GM19240 (cell line): Measurements from ENCODE around the gene ADAP1.
"Not testable (repeated sequence)": the region's sequence is repeated elsewhere in the genome, so short reads cannot be mapped to it uniquely, and the experiment has no call there.

Experiments
- DNase-seq: peaks from one replicate; pipeline ENCODE4 v3.0.0; 2011; ENCODE audit warnings: low spot score; ENCODE audit not compliant: insufficient read length

The ADAP1 gene

GRCh38 chr7:940599-941408 lies 13.7 kb downstream of the ADAP1 start:
- no peak for DNase-seq

GRCh38 chr7:939843-940242 lies 14.6 kb downstream of the ADAP1 start:
- no peak for DNase-seq

GRCh38 chr7:938546-939185 lies 15.8 kb downstream of the ADAP1 start:
- DNase-seq: no peak

- DNase-seq: no peak
Measured at GRCh38 chr7:937856-938484, 16.5 kb downstream of the ADAP1 start.

- peak; percentile 84 for DNase-seq
Measured at GRCh38 chr7:936386-937054, 18.0 kb downstream of the ADAP1 start.

GRCh38 chr7:935874-936385 lies 18.6 kb downstream of the ADAP1 start:
- DNase-seq: no peak

- DNase-seq: no peak
Measured at GRCh38 chr7:935164-935873, 19.2 kb downstream of the ADAP1 start.

- DNase-seq: no peak
Measured at GRCh38 chr7:934469-935163, 19.9 kb downstream of the ADAP1 start.

- no peak for DNase-seq
Measured at GRCh38 chr7:932651-932975, 21.9 kb downstream of the ADAP1 start.

- no peak for DNase-seq
Measured at GRCh38 chr7:931871-932650, 22.4 kb downstream of the ADAP1 start.

- no peak for DNase-seq
Measured at GRCh38 chr7:930975-931758, 23.3 kb downstream of the ADAP1 start.

GRCh38 chr7:929311-929711 lies 25.2 kb downstream of the ADAP1 start:
- DNase-seq: no peak

- DNase-seq: no peak
Measured at GRCh38 chr7:927031-927671, 27.3 kb downstream of the ADAP1 start.

GRCh38 chr7:926061-927030 lies 28.1 kb downstream of the ADAP1 start:
- DNase-seq: no peak

- no peak for DNase-seq
Measured at GRCh38 chr7:925601-926000, 28.9 kb downstream of the ADAP1 start.

GRCh38 chr7:924541-925231 lies 29.8 kb downstream of the ADAP1 start:
- DNase-seq: peak; percentile 69

- not testable (repeated sequence) for DNase-seq
Measured at GRCh38 chr7:924042-924441, 30.4 kb downstream of the ADAP1 start.
